Activated naive CD4-positive, alpha-beta T cell treated with anti-CD3 and anti-CD28 coated beads, Interleukin-2, amount 50 U/mL, for 72 hours (primary cell): Measurements from ENCODE around the gene ARG2. TPM values are rescaled to one million over a fixed set of nuclear protein-coding genes. Genes with fewer than 3 reads are reported as not detected.
"Not testable (repeated sequence)": the region's sequence is repeated elsewhere in the genome, so short reads cannot be mapped to it uniquely, and the experiment has no call there.

Source experiments
- ATAC-seq, 2 donors: fragments of 150-1000 bp; cut with Tn5 transposase; 2 replicates each; pipeline ENCODE4 v1.10.0; 2021; ENCODE audit warnings: mild to moderate bottlenecking in 2 of 2, moderate library complexity in 2 of 2
- DNase-seq, 2 donors: peaks; one replicate each; pipeline ENCODE4 v3.0.0; 2021 to 2022; ENCODE audit warnings: low spot score in 2 of 2
- H3K27ac Mint-ChIP-seq, 2 donors: one replicate each; pipeline ENCODE4 v1.8.0; 2022; ENCODE audit warnings: mild to moderate bottlenecking in 2 of 2, mixed read lengths in 2 of 2
- H3K36me3 Mint-ChIP-seq, 2 donors: one replicate each; pipeline ENCODE4 v1.8.0; 2022; ENCODE audit warnings: mixed read lengths in 2 of 2
- H3K9me3 Mint-ChIP-seq, 2 donors: one replicate each; pipeline ENCODE4 v1.8.0; 2022; ENCODE audit warnings: mixed read lengths in 2 of 2
- total RNA-seq, 2 donors: library from RNA; stranded (reverse); gene quantifications; one replicate each; pipeline ENCODE4 v1.2.3, GENCODE V29; 2022

The ARG2 gene
- total RNA-seq, 2 donors from 2014 or later, result 22.4 to 41.5 TPM

DNA sequence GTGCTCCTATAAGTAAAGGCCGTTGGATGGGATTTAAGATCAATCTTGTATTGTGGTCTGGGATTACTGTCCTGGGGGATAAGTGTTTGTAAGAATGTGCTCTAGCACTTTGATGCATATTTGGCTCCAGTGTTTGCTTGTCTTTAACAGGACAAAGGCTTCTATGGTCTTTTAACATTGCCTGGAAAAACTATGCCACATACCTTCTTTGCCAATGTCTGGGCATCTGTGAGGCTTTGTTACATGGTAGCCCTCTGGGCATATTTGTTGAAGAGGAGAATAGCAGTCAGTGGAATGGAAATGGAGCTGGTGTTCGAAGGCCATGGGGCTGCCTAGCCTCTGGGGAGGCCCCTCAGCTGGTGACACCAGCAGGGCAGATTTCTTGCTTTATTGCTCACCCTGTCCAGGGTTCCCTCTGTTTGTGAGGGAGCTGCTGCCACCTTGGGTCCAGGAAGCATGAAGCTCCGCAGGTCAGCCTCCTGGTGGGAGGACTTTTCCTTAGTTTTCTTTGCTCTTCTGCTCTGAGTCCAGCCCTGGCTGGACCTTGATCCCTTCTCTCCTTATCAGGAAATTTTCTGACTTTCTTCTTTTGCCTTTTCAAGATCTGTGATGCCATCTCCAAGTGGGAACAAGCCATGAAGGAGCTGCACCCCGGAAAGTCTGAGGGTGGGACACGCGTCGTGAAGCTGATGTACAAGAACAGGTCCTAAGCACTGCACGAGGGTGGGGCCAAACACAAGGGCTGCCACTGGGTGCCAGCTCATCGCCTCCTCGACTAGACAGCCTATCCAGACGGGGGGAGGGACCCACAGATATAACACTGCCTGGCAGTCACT lies 39.2 kb upstream of the ARG2 start:
- H3K36me3 Mint-ChIP-seq, result no peaks in the 10 kb centered on the region
- H3K9me3 Mint-ChIP-seq, result no peaks in the 10 kb centered on the region
- DNase-seq (peak in 1 of 2 donors; percentile 44), ATAC-seq (no peak)
- H3K27ac Mint-ChIP-seq, result peak overlapping the region in 1 of 2 donors; percentile 7

GRCh38 chr14:67581643-67582042 lies 38.1 kb upstream of the ARG2 start:
- no peak overlapping the region for H3K27ac Mint-ChIP-seq
- H3K36me3 Mint-ChIP-seq, result no peaks in the 10 kb centered on the region
- no peaks in the 10 kb centered on the region for H3K9me3 Mint-ChIP-seq
- ATAC-seq (no peak), DNase-seq (no peak)

- H3K36me3 Mint-ChIP-seq, result no peaks in the 10 kb centered on the region
- DNase-seq (no peak), ATAC-seq (no peak)
- H3K27ac Mint-ChIP-seq, result no peak overlapping the region
- no peaks in the 10 kb centered on the region for H3K9me3 Mint-ChIP-seq
Observed at GRCh38 chr14:67582061-67582460, 37.7 kb upstream of the ARG2 start.

DNA sequence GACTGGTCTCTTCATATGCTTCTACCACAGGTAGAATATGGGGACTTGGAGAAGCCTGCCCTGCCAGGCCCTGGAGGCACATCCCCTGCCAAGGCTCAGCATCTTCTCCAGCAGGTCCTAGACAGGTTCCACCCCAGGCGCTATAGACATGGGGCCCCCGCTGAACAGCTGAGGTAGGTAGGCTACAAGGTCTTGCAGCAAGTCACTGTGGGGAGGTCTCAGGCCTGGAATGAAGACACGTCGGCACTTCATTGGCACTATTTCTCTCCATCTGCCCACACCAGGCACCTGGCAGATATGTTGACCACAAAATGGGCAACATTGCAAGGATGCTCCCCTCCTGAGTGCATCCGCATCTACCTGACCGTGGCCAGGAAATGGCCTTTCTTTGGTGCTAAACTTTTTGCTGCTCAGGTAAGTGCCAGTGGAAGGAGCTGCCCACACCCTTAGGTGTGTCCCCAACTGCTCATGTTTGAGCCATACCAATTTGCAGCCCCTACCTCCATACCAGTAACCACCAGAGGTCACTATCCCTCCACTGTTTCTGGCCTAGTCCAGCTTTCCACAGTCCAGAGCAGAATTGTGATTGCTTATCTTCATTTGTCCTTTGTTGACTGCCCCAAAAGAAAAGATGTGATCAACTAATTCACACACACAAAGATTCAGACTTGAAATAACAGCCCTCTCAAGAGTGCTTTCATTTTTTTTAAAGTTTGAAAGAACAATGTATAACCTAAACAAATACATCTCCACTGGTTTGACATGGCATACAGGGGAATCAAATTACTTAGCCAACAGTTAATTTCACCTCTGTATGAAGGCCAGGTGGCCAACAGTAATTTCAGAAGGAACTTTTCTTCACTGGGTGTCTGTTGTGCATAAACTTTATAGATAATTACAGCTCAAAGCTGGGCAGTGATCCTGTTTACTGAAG lies 35.7 kb upstream of the ARG2 start:
- H3K27ac Mint-ChIP-seq, result no peak overlapping the region
- DNase-seq, result peak in 1 of 2 donors; percentile 20
- H3K36me3 Mint-ChIP-seq, result no peaks in the 10 kb centered on the region
- peak; percentile 77 to 79 for ATAC-seq
- H3K9me3 Mint-ChIP-seq, result no peaks in the 10 kb centered on the region

DNA sequence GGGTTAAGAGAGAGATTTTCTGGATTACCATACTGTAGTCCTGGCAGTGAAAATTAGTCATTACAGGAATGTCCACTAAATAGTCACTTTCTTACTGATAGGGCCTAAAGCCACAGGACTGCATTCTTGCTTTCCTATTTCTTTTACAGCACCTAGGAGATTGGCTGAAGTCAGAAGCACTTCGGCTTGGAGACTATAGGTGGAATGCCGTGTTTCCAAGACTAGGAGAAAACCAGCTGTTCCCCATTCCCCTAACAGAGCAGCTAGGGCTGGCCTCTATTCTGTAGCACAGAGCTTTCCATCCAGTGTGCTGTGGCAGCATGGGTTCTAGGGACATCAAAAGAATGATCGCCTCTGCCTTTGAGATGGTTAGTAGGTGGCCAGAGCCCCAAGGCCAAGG lies 34.7 kb upstream of the ARG2 start:
- DNase-seq (no peak), ATAC-seq (no peak)
- H3K27ac Mint-ChIP-seq, result no peak overlapping the region
- H3K36me3 Mint-ChIP-seq, result no peaks in the 10 kb centered on the region
- no peaks in the 10 kb centered on the region for H3K9me3 Mint-ChIP-seq

DNA sequence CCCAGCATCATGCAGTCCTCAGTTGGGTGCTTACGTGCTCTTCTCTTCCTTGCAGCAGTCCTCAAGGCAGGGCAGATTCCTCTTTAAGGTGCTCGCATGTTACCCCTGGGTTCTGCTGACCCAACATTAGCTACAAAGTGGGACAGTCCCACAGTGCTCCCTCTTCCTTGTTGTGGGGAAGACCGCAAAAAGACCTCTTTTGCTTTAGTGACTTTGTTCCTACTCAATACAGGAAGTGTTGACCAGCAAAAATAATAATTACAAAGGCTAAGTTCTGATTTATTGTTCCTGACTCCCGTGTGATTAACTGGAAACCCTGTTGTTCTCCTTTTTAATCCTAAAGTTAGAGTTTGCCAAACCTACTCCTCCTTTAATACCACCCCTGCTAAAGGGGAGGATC lies 33.4 kb upstream of the ARG2 start:
- H3K36me3 Mint-ChIP-seq, result no peaks in the 10 kb centered on the region
- no peaks in the 10 kb centered on the region for H3K9me3 Mint-ChIP-seq
- no peak for DNase-seq
- peak overlapping the region in 1 of 2 donors; percentile 7 for H3K27ac Mint-ChIP-seq
- ATAC-seq, result no peak

GRCh38 chr14:67589204-67589770 lies 30.4 kb upstream of the ARG2 start:
- ATAC-seq (no peak), DNase-seq (no peak)
- Mint-ChIP-seq H3K36me3 (no peaks in the 10 kb centered on the region), H3K9me3 (no peaks in the 10 kb centered on the region), H3K27ac (no peak overlapping the region)

- not testable (repeated sequence) for H3K9me3 Mint-ChIP-seq, DNase-seq, ATAC-seq, H3K36me3 Mint-ChIP-seq
- H3K27ac Mint-ChIP-seq, result peak overlapping the region in 1 of 2 donors; percentile 5
Observed at GRCh38 chr14:67593650-67594049, 26.1 kb upstream of the ARG2 start.

DNA sequence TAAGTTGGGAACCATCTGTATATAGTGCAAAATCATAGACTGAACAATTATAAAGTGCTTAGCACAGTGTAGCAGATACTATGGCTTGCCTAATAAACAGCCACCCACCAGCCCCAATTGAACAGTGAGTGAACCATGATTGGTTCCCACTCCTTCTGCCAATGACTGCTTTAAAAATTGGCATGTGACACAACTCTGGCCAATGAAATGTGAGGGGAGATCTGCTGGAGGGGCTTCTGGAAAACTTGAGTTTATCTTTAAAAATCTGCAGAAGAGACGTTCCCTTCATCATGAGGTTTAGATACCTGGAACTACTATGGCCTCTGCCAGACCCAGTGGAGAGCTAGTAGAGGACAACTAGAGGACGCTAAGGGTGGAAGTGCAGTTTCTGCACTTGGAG lies 24.3 kb upstream of the ARG2 start:
- no peak for DNase-seq
- peaks cover 12 to 13% of the 10 kb centered on the region in 2 donors for H3K36me3 Mint-ChIP-seq
- H3K9me3 Mint-ChIP-seq, result no peaks in the 10 kb centered on the region
- no peak for ATAC-seq
- no peak overlapping the region for H3K27ac Mint-ChIP-seq

DNA sequence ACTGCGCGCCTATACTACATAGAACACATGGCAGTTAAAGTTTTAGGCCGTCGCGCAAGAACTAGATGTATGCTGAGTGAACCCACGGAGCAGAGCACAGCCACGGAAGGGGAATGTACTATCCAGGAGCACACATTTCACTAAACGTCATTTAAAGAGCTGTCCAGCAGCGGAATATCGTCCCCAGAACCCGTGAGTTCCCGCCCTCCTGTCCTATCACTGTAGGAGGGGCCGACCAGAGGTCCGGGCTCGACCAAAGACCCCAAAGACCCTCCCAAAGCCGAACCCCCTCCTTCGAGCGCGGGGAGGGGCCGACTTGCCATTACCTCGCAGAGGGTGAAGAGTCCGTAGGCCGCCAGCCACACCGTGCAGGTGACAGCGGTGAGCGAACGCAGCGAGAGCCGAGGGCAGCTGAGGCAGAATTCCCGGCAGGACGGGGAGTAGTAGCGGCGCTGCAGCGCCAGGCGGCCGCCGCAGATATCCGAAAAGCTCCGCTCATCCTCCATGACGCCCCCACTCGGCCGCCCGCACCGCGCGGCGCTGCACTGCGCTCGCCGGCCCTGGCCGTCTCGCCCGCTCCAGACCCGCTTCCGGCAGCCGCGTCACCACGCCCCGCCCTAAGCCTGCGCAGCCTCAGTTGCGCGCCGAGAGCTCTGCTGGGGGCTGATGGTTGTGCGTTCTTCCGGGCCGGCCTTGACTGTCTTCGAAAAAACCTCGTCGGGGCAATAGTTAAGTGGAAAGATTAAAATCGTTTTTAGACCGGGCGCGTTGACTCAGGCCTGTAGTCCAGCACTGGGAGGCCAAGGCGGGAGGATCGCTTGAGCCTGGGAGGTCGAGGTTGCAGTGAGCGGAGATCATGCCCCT lies 19.8 kb upstream of the ARG2 start, which contains the start of gene PIGH:
Gene PIGH (minus strand): TSS at position 571 of the 864 bp plus-strand sequence. CDS start 65 bp downstream, at position 506.
- H3K9me3 Mint-ChIP-seq, result peaks cover 0 to 4% of the 10 kb centered on the region in 2 donors
- DNase-seq, result peak; percentile 94 to 97
- ATAC-seq, result peak; percentile 99 to 100
- H3K27ac Mint-ChIP-seq, result peak within 1 kb of the TSS; percentile 81 to 96
- H3K36me3 Mint-ChIP-seq, result peaks cover 12 to 13% of the 10 kb centered on the region in 2 donors

DNA sequence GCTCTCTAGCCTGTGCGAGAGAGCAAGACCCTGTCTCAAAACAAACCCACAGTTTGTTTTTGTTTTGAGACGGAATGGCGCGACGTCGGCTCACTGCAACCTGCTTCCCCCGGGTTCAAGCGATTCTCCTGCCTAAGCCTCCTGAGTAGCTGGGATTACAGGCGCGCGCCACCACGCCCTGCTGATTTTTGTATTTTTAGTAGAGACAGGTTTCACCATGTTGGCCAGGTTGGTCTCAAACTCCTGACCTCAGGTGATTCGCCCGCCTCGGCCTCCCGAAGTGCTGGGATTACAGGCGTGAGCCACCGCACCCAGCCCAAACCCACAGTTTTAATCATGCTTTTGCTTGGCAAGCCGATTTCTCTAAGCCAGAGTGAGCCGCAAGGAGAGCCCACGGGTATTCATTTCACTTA lies 19.2 kb upstream of the ARG2 start:
- H3K27ac Mint-ChIP-seq, result peak overlapping the region; percentile 81 to 96
- DNase-seq, H3K9me3 Mint-ChIP-seq, ATAC-seq: not testable (repeated sequence)
- peaks cover 12 to 13% of the 10 kb centered on the region in 2 donors for H3K36me3 Mint-ChIP-seq

DNA sequence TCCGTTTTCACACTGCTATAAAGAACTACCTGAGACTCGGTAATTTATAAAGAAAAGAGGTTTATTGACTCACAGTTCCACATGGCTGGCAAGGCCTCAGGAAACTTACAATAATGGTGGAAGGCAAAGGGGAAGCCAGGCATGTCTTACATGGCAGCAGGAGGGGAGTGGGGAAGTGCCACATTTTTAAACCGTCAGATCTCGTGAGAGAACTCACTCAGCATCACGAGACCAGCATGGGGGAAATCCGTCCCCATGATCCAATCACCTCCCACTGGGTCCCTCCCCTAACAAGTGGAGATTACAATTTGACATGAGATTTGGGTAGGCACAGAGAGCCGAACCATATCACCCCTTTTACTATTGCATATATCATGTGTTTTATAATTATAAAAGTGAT lies 17.6 kb upstream of the ARG2 start:
- peaks cover 12 to 13% of the 10 kb centered on the region in 2 donors for H3K36me3 Mint-ChIP-seq
- DNase-seq (no peak), ATAC-seq (no peak)
- no peak overlapping the region for H3K27ac Mint-ChIP-seq
- H3K9me3 Mint-ChIP-seq, result peaks cover 0 to 4% of the 10 kb centered on the region in 2 donors

GRCh38 chr14:67602995-67603545 lies 16.6 kb upstream of the ARG2 start:
- Mint-ChIP-seq H3K36me3 (peaks cover 12 to 13% of the 10 kb centered on the region in 2 donors), H3K9me3 (peaks cover 0 to 4% of the 10 kb centered on the region in 2 donors), H3K27ac (no peak overlapping the region)
- ATAC-seq, result no peak
- DNase-seq, result no peak

DNA sequence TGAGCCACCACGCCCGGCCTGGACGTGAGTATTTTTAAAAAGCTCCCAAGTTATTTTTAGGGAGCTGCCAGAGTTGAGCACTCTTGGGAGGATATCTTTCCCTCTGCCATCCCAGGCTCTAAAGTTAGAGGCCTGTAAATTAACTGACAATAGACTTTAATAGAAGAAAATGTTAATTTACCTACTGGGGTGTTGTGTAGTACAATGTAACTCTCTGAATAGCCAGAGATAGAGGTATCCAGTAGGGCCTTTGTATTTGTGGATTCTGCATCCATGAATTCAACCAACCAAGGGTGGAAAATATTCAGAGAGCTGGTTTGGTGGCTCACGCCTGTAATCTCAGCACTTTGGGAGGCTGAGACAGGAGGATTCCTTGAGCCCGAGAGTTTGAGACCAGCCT lies 12.1 kb upstream of the ARG2 start:
- H3K27ac Mint-ChIP-seq, result no peak overlapping the region
- H3K9me3 Mint-ChIP-seq, result no peaks in the 10 kb centered on the region
- ATAC-seq (no peak), DNase-seq (no peak)
- H3K36me3 Mint-ChIP-seq, result no peaks in the 10 kb centered on the region

DNA sequence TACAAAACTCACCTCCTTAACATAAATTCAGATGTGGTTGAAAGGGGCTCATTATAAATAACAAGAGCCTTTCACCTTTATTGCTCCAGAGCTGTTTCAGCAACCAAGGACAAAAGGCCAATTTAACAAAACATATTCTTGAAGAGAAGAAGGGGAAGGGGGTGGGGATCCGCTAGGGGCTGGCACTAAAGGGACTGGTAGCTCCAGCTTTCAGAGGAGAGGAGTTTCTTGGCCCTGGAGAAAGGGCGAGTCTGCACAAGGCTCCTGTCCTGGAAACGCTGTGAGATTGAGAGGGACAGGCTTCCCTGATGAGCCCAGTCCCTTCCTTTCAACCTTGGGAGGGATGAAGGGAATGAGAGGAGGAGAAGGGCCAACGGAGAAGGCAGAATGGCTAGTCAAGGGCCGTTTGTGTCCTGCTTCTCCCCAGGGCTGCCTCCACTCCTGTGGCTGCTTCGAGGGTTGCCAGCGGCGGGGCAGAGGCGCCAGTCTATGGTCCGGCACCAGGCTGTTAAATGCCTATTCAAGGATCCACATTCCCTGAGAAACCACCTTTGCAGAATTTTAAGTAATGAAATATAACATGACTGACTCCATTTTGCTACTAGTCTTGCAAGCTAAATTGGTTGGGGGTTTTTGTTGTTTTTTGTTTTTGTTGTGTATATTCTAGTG lies 9.9 kb upstream of the ARG2 start:
- no peaks in the 10 kb centered on the region for H3K36me3 Mint-ChIP-seq
- DNase-seq (no peak), ATAC-seq (no peak)
- no peaks in the 10 kb centered on the region for H3K9me3 Mint-ChIP-seq
- no peak overlapping the region for H3K27ac Mint-ChIP-seq
